ENCODE data around the gene SLC7A5.
"Not testable (repeated sequence)": the region's sequence is repeated elsewhere in the genome, so short reads cannot be mapped to it uniquely, and the experiment has no call there.

Gene SLC7A5

DNA sequence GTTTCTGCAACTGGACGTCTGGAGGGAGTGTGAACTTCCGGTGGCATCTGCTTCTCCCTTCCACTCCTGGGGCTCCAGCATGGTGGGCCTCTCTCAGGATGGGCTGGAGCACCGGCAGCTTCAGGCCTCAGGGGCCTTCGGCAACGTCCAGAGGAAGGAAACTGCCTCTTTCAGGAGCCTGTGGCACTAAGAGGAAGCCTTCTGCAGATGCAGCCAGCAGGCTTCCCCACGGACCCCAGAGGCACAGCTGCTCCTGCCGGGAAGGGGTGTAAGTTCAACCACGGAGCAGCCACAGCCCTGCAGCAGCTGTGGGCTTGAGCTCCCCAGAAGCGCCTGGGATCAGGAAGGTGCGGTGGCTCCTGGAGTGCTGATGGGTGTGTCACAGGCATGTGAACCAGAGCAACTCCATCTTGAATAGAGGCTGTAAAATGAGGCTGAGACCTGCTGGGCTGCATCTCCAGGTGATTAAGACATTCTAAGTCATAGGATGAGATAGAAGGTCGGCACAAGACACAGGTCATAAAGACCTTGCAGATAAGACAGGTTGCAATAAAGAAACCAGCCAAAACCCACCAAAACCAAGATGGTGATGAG, 52.7 kb downstream of the SLC7A5 start:
- DNase-seq (ENCODE audit: insufficient read length) (no peak), FAIRE-seq (no peak)
- no peak for TF ChIP-seq POLR2AphosphoS5 (IDR thresholded peaks at IDR 0.05; ENCODE audit: low read depth, low read length)
- TF ChIP-seq TAF1 (IDR thresholded peaks at IDR 0.05; ENCODE audit: borderline replicate concordance, low read depth, low read length): no peak

DNA sequence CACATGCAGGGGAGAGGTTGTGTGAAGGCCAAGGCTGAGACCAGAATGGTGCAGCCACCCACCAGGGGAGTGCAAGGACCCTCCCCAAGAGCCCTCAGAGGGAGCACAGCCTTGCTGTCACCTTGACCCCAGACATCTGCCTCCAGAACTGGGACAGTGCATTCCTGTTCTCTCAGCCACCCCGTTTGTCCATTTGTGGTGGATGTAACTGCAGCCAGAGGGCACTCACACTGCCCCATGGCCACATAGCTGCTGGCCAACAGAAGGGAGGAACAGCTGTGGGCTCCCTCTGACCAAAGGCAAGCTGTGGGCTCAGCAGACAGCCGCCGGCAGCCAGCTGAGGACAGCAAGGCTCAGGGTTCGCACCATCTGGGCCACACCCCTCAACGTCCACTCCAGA, 53.7 kb downstream of the SLC7A5 start:
- no peak for FAIRE-seq
- TF ChIP-seq POLR2A (IDR thresholded peaks at IDR 0.05; ENCODE audit: low read depth, low read length): no peak
- TF ChIP-seq POLR2AphosphoS5 (IDR thresholded peaks at IDR 0.05; ENCODE audit: low read depth, low read length): no peak
- TF ChIP-seq TAF1 (IDR thresholded peaks at IDR 0.05; ENCODE audit: borderline replicate concordance, low read depth, low read length): no peak

DNA sequence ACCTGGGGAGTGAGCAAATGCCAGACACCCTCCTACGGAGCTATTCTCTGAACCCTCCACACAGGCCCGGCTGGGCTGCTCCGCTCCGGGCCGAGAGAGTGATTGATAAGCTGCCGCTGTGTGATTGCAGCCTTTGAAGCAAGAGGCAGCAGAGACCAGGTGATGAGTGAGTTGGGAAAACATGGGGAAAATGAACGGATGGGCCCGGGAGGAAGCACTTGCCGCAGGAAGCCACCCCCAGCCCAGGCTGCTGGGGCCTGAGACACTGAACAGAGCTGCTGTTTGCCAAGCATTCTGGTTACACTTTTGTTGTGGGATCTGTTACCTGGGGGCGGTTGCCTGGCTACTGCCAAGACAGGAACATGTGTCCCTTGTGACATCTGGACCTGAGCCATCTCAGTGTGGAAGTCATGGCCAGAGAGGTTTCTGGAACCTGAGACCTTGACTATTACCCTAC, 57.1 kb downstream of the SLC7A5 start:
- FAIRE-seq (no peak), DNase-seq (ENCODE audit: insufficient read length) (no peak)

More for the DNA sequence above, 53.7 kb downstream of the SLC7A5 start:
- DNase-seq (ENCODE audit: insufficient read length): no peak

DNA sequence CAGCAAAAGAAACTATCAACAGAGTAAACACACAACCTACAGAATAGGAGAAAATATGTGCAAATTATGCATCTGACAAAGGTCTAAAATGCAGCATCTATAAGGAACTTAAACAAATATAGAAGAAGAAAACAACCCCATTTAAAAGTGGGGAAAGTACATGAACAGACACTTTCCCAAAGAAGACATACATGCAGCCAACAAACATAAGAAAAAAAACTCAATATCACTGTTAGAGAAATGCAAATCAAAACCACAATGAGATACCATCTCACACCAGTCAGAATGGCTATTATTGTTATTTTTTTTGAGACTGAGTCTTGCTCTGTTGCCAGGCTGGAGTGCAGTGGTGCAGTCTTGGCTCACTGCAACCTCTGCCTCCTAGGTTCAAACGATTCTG, 57.9 kb downstream of the SLC7A5 start:
- not testable (repeated sequence) for DNase-seq (ENCODE audit: insufficient read length); FAIRE-seq

More for the DNA sequence above, 57.1 kb downstream of the SLC7A5 start:
- TF ChIP-seq POLR2A (IDR thresholded peaks at IDR 0.05; ENCODE audit: low read depth, low read length) (no peak), POLR2AphosphoS5 (IDR thresholded peaks at IDR 0.05; ENCODE audit: low read depth, low read length) (no peak), TAF1 (IDR thresholded peaks at IDR 0.05; ENCODE audit: borderline replicate concordance, low read depth, low read length) (no peak)

DNA sequence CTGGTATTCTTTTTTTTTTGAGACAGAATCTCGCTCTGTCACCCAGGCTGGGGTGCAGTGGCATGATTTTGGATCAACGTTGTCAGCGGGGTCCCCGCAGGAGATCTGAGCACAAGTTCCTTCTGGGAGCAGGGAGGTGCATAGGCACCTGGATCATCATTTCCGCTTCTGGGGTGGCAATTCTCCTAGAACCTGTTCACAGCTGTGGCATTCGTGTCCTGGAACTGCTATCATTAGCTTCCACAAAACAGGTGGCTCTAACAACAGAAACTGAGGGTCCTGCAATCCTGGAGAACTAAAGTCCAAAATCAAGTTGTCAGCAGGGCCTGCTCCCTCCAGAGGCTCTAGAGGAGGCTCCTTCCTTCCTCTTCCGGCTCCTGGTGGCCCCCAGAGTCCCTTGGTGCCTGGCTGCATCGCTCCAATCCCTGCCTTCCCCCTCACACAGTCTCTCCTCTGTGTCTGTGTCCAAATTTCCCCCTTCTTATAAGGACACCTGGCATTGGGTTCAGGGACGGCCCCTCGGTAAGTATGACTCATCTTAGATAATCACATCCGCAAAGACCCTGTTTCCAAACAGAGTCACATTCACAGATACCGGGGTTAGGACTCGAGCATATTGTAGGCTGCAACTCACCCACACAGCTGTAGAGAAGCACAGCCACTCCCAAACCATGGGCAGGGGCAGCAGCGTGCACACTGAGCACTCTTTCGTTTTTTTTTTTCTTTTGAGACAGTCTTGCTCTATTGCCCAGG, 60.0 kb downstream of the SLC7A5 start:
- TF ChIP-seq POLR2AphosphoS5 (IDR thresholded peaks at IDR 0.05; ENCODE audit: low read depth, low read length): no peak
- TF ChIP-seq TAF1 (IDR thresholded peaks at IDR 0.05; ENCODE audit: borderline replicate concordance, low read depth, low read length): no peak
- FAIRE-seq (peak; percentile 92), DNase-seq (ENCODE audit: insufficient read length) (no peak)

DNA sequence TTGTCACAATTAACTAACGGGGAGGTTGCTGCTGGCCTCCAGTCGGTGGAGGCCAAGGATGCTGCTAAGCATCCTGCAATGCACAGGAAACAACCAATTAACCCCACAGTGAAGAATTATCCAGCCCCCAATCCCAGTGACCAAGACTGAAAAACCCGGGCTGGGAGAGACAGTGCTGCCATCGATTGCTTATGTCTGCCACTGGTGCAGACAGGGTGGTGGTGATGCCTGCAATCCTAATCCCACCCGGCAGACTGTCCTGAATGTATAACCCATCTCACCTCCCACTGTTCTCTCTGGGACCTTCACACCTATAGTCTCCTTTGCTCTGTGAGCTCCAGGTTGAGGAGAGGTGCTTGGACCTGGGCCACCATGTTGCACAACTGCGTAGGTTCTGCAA, 61.2 kb downstream of the SLC7A5 start:
- FAIRE-seq: no peak
- no peak for DNase-seq (ENCODE audit: insufficient read length)
- no peak for TF ChIP-seq POLR2A (IDR thresholded peaks at IDR 0.05; ENCODE audit: low read depth, low read length)
- no peak for TF ChIP-seq POLR2AphosphoS5 (IDR thresholded peaks at IDR 0.05; ENCODE audit: low read depth, low read length)
- TF ChIP-seq TAF1 (IDR thresholded peaks at IDR 0.05; ENCODE audit: borderline replicate concordance, low read depth, low read length): no peak

DNA sequence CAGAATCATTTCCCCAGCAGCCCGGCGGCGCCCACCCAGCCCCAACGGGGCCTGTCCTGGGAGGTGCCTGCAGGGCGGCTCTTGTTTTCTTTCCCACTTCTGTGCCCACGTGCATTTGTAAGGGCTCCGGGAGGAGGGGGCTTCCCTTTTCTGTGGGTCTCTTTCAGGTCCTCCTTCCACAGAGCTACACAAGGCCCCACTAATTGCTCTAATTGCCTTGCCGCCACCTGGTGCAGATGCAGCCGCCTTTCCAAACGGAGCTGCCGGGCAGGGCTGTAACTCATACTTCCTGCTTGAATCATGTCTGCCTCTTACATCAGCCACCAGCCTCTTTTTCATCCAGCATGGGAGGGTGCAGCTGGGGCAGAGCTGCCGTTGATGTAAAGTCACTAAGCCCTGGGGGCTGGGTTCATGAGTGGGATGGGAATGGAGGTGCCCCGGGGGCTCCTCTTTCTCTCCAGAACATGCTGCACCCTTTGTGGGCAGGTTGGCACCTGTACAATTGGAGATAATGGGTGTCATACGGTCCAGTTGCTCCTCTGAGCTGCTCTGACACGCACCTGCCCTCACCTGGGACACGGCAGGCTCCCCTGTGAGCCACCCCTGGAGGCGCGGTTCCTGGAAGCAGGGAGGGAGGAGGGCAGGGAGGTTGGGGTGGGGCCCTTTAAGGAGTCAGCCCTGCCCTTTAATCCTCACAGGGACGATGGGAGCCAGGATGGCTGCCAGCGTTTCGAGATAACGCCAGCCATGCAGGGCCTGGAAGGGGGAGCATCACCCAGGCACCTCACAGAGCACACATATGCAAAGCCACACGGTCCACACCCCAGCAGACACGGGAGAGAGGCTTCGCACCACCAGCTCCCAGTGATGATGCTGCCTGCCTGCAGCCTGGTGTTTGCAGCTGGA, 62.4 kb downstream of the SLC7A5 start:
- DNase-seq (ENCODE audit: insufficient read length) (no peak), FAIRE-seq (peak; percentile 21)
- TF ChIP-seq POLR2AphosphoS5 (IDR thresholded peaks at IDR 0.05; ENCODE audit: low read depth, low read length): no peak
- no peak for TF ChIP-seq TAF1 (IDR thresholded peaks at IDR 0.05; ENCODE audit: borderline replicate concordance, low read depth, low read length)
- TF ChIP-seq POLR2A (IDR thresholded peaks at IDR 0.05; ENCODE audit: low read depth, low read length): no peak

DNA sequence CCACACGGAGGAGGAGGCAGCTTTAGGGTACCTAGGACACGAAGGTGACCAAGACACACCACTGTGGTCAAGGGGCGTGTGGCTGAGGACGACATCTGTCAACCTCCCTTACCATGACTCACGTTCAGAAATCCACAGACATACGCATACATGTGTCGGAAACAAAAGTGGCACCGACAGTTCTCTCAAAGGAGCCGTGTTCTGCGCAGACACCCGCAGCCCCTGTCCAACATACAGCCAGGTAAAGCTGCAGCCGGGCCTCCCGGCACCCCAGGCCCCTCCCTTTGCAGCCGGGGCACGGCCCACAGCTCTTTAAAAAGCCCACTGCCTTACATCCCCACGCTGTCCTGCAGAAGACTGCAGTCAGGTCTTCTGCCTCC, 63.1 kb downstream of the SLC7A5 start:
- FAIRE-seq (peak; percentile 72), DNase-seq (ENCODE audit: insufficient read length) (no peak)
- TF ChIP-seq POLR2A (IDR thresholded peaks at IDR 0.05; ENCODE audit: low read depth, low read length): no peak
- TF ChIP-seq TAF1 (IDR thresholded peaks at IDR 0.05; ENCODE audit: borderline replicate concordance, low read depth, low read length): no peak
- TF ChIP-seq POLR2AphosphoS5 (IDR thresholded peaks at IDR 0.05; ENCODE audit: low read depth, low read length): no peak

DNA sequence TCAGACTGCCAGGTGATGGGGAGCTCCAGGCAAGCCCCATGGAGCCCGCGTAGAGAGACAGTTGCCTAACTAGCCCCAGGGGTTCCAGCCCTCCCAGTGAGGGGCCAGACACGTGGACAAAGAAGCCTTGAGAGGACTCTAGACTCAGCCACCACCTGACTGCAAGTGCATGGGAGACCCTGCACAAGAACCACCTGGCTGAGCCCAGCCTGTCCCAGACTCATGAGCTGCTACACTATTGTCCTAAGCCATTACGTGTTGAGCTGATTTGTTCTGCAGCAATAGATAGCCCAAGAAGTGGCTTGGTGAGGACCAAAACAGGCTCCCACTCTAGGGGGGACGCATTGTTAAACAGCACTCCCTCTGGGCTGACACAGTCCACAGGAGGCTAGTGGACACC, 65.9 kb downstream of the SLC7A5 start:
- FAIRE-seq: no peak
- TF ChIP-seq POLR2AphosphoS5 (IDR thresholded peaks at IDR 0.05; ENCODE audit: low read depth, low read length) (no peak), TAF1 (IDR thresholded peaks at IDR 0.05; ENCODE audit: borderline replicate concordance, low read depth, low read length) (no peak)
- DNase-seq (ENCODE audit: insufficient read length): no peak

DNA sequence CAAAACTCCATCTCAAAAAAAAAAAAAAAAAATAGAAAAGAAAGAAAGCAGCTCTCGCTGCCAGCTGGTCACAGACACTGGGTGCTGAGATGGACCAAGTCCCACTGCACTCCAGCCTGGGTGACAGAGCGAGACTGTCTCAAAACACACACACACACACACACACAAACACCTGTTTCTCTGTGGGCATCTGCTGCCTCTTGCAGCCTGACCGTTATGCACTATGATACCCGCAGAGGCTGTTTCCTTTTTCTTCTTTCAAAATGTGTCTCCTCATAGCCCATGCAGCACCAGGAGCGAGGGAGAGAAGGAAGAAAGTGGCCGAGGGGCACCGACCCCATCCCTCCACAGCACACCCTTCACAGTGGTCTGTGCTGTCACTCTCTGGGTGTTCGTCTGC, 66.6 kb downstream of the SLC7A5 start:
- TF ChIP-seq POLR2AphosphoS5 (IDR thresholded peaks at IDR 0.05; ENCODE audit: low read depth, low read length) (no peak), TAF1 (IDR thresholded peaks at IDR 0.05; ENCODE audit: borderline replicate concordance, low read depth, low read length) (no peak), POLR2A (IDR thresholded peaks at IDR 0.05; ENCODE audit: low read depth, low read length) (no peak)
- FAIRE-seq: no peak
- no peak for DNase-seq (ENCODE audit: insufficient read length)

DNA sequence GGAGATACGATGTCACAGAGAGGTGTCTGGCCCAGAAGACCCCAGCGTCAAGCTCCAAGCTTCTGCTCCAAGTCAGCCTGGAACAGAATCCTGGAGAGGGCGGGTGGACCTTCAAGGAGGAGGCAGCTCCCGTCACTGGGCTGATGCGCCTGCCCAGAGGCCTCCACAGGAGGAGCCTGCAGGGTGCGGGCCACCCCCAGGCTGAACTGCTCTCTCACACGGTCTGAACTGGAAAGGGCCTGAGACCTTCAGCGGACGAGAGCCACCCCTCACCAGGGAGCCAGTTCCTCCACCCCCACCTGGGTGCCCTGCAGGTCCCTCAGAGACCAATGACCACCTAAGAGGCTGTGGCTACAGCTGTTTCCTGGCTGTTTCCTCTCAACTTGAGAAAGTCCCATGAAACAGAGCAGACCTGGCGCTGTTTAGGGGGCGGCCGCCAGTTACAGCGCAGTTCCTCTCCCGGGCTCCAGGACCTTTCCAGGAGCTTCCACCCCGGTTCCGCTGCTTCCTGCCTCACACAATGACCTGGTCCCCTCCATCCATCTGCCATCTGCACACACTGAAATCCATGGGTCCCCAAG, 67.5 kb downstream of the SLC7A5 start:
- TF ChIP-seq POLR2AphosphoS5 (IDR thresholded peaks at IDR 0.05; ENCODE audit: low read depth, low read length) (no peak), TAF1 (IDR thresholded peaks at IDR 0.05; ENCODE audit: borderline replicate concordance, low read depth, low read length) (no peak)
- no peak for FAIRE-seq

More for the DNA sequence above, 67.5 kb downstream of the SLC7A5 start:
- no peak for DNase-seq (ENCODE audit: insufficient read length)

Data from GM12892 (cell line).